CD4-positive, alpha-beta T cell treated with Interleukin-4 for 4 hours (primary cell): Measurements from ENCODE around the gene NFYA.

ENCODE experiments used
- DNase-seq: peaks from one replicate; pipeline ENCODE4 v3.0.0-alpha.2; 2020

NFYA gene

DNA sequence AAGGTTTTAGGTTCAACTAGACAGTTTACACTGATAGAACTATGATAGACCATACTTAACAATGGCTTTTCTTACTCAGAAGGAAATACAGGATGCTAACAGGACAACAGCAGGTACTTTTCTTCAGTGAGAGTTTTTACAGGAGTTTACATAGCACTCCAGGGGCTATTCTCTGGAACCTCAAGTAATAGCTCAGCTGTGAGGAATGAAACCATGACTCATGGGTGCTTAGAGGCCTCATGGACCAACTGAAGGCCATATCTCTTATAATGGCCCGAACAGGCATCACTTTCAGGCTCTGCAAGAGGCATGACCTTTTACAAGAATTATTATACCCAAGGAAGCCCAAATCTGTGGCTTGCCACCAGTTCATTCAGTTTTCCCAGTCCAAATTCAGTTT, 49.6 kb downstream of the NFYA start:
- no peak for DNase-seq

DNA sequence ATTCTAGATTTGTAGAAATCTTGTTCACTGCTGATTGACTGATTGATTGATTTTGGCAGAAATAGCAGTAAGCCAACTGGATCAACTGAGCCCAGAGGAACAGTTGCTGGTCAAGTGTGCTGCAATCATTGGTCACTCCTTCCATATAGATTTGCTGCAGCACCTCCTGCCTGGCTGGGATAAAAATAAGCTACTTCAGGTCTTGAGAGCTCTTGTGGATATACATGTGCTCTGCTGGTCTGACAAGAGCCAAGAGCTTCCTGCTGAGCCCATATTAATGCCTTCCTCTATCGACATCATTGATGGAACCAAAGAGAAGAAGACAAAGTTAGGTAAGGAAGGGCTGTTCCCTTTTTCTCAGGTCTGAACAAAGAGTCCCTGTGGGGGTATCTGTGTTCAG, 50.1 kb downstream of the NFYA start:
- no peak for DNase-seq

DNA sequence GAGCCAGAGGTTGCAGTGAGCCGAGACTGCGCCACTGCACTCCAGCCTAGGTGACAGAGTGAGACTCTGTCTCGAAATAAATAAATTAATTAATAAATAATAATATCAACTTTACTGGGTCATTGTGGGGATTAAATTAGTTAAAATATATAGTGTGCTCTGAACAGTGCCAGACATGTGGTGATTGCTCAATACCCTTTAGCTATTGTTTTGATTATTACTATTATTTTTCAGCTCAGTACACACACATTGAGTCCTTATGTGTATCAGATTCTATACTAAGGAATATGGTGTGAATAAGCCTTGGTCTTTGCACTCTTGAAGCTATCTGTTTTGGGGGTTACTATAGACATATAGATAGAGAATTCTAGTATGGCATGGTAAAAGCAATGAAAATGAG, 52.5 kb downstream of the NFYA start:
- no peak for DNase-seq

DNA sequence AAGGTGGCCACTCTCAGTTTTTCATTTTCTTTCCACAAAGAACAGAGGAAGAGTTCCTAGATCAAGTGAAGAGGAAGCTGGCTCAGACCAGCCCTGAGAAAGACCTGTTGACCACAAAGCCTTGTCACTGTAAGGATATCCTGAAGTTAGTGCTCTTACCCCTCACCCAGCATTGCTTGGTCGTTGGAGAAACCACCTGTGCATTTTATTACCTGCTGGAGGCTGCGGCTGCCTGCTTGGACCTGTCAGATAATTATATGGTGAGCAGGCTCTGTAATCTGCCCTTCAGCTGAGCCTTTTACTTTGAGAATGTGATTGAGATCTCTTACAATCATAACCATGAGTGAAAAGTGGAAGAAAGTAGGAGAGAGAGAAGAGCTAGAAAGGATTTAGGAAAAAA, 59.5 kb downstream of the NFYA start:
- DNase-seq, result no peak

DNA sequence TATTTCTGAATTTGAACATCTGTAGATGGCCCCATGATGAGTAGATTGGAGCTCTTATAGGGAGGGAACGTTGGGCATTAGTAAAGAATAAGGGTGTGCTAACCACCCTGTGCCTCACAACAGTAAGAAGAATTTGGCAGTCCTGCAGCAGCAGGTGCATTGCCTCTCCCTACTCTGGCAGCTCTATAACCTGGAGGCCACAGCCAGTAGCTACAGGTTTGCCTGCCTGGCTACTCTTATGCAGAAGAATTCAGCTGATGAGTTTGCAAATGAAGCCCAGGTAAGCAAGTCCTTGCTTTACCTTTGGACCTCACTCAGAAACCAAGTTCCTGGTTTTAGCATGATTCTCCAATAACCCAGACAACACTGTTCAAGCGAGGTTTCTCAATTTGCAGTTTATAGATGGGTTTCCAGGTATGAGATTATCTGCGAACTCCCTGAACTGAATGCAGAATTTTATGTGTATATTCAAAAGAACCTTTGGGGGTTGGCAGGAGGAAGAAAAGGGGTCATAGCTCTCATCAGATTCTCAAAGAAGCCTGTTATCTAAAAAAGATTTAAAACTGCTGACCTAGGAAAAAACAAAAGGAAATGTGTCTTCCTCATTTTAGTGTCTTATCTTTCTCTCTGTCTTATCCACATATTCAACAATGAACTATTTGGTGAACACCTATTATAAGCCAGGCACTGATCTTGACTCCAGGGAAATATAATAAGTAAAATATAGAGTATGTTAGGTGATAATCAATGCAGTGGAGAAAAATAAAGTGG, 62.5 kb downstream of the NFYA start:
- DNase-seq, result no peak

DNA sequence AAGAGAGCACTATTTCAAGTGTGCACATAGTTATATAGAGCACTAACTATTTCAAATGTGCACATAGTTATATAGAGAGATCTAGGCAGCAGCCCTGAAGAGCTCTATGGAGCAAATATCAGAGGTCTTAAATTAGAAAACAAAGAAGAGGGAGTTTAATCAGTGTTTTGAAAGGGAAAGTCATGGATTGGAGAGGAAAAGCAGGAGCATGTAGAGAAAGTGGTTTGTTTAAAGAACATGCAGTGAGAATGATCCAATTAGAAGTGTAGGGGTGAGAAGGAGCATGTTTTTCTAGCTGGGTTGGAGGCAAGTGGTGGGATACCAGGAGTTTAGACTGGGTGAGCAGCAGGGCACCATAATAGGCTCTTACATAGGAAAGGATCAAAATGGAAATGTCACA, 64.1 kb downstream of the NFYA start:
- no peak for DNase-seq

DNA sequence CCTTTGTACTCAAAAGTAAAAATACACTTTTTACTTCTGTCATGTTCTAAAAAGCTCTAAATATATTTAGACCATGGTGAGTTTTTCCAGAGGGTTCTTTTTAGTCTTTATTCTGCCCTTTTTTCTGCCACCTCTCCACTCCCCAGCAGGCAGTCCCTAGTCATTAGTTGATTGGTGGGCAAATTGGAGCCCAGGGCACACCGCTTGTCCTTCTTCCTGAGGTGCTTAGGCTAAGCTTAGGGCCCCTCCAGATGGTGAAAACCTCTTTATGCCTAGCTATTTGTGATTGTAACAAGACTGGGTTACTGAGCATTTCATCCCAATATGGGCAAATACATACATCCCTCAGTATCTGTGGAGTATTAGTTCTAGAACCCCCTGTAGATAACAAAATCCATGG, 75.1 kb downstream of the NFYA start:
- no peak for DNase-seq
